ENCODE results near the gene GAGE12D.
"Not testable (repeated sequence)": the region's sequence is repeated elsewhere in the genome, so short reads cannot be mapped to it uniquely, and the experiment has no call there.

GAGE12D gene

GRCh38 chrX:49541433-49541832 lies at the start of gene GAGE12D:
GAGE12D (plus strand) TSS chrX:49541733; CDS start chrX:49542888, 1,155 bp downstream.
- DNase-seq, result not testable (repeated sequence)

GRCh38 chrX:49531877-49532276 lies 9.7 kb upstream of the GAGE12D start, which contains the start of gene GAGE12C:
GAGE12C (plus strand) TSS chrX:49532177; CDS start chrX:49533332, 1,155 bp downstream.
- not testable (repeated sequence) for DNase-seq

- not testable (repeated sequence) for DNase-seq
These were observed 9.5 kb downstream of the GAGE12D start, which contains the start of gene GAGE12E for GRCh38 chrX:49550989-49551388. GAGE12E (plus strand) TSS chrX:49551289; CDS start chrX:49552444, 1,155 bp downstream.

- not testable (repeated sequence) for DNase-seq
These were observed 19.0 kb downstream of the GAGE12D start, which contains the start of gene GAGE12F for GRCh38 chrX:49560542-49560941. GAGE12F (plus strand) TSS chrX:49560842; CDS start chrX:49561997, 1,155 bp downstream.

GRCh38 chrX:49568728-49569127 lies 27.2 kb downstream of the GAGE12D start:
- not testable (repeated sequence) for DNase-seq

- not testable (repeated sequence) for DNase-seq
These were observed 27.6 kb downstream of the GAGE12D start for GRCh38 chrX:49569152-49569551.

GRCh38 chrX:49570100-49570499 lies 28.6 kb downstream of the GAGE12D start, which contains the start of gene GAGE12G:
GAGE12G (plus strand) TSS chrX:49570400; CDS start chrX:49571555, 1,155 bp downstream.
- DNase-seq, result not testable (repeated sequence)

GRCh38 chrX:49579649-49580048 lies 38.1 kb downstream of the GAGE12D start, which contains the start of gene GAGE12H:
GAGE12H (plus strand) TSS chrX:49579949; CDS start chrX:49581104, 1,155 bp downstream.
- not testable (repeated sequence) for DNase-seq

GRCh38 chrX:49589196-49589595 lies 47.7 kb downstream of the GAGE12D start, which contains the start of gene GAGE2A:
GAGE2A (plus strand) TSS chrX:49589496; CDS start chrX:49590651, 1,155 bp downstream.
- DNase-seq, result not testable (repeated sequence)

- not testable (repeated sequence) for DNase-seq
These were observed 48.4 kb downstream of the GAGE12D start for GRCh38 chrX:49589769-49590478.

- not testable (repeated sequence) for DNase-seq
These were observed 49.0 kb downstream of the GAGE12D start for GRCh38 chrX:49590488-49590887.

Data from NCI-H2029 treated with DMSO at 0.1 percent for 48 hours (cell line).